Measurements from ENCODE around the gene UBA1. TPM values are rescaled to one million over a fixed set of nuclear protein-coding genes. Genes with fewer than 3 reads are reported as not detected.

The UBA1 gene
- total RNA-seq, 1 donor from 2014 or later, result 244 TPM

DNA sequence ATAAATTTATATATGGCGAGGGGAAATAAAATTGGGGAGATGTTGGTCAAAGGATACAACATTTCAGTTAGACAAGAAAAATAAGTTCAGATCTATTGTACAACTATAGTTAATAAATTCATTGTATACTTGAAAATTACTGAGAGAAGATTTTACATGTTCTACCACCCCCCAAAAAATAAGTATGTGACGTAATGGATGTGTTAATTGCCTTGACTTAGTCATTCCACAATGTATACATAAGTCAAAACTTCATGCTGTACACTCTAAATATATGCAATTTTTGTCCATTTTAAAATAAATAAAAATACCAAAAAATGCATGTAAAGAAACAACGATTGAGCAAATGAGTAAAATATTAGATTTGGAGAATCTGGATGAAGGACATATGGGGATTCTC lies 41.0 kb downstream of the UBA1 start:
- peak overlapping the region; percentile 84 for H3K4me3 ChIP-seq (ENCODE audit: insufficient read depth, low read depth, low read length)
- peaks cover 9% of the 10 kb centered on the region for H3K4me1 ChIP-seq (ENCODE audit: insufficient read depth, low read length)
- Mint-ChIP-seq H3K4me3 (ENCODE audit: unreplicated experiment) (peak overlapping the region; percentile 94), H3K4me1 (ENCODE audit: low read depth, unreplicated experiment) (peaks cover 2% of the 10 kb centered on the region), H3K27ac (ENCODE audit: unreplicated experiment) (peak overlapping the region; percentile 66), H3K9me3 (ENCODE audit: unreplicated experiment) (no peaks in the 10 kb centered on the region), H3K27me3 (ENCODE audit: low read depth, unreplicated experiment) (no peaks in the 10 kb centered on the region), H3K36me3 (ENCODE audit: low read depth, unreplicated experiment) (no peaks in the 10 kb centered on the region)
- H4K20me1 ChIP-seq (ENCODE audit: insufficient read depth, low read length), result peaks cover 15% of the 10 kb centered on the region
- peak overlapping the region; percentile 78 for H3K4me2 ChIP-seq (ENCODE audit: low read length)
- no peak overlapping the region for H2AFZ ChIP-seq (ENCODE audit: low read depth, low read length)
- H3K27ac ChIP-seq (ENCODE audit: low read depth, low read length), result peak overlapping the region; percentile 99
- H3K27me3 ChIP-seq (ENCODE audit: insufficient read depth, low read length), result no peaks in the 10 kb centered on the region
- TF ChIP-seq, protein P1, sequence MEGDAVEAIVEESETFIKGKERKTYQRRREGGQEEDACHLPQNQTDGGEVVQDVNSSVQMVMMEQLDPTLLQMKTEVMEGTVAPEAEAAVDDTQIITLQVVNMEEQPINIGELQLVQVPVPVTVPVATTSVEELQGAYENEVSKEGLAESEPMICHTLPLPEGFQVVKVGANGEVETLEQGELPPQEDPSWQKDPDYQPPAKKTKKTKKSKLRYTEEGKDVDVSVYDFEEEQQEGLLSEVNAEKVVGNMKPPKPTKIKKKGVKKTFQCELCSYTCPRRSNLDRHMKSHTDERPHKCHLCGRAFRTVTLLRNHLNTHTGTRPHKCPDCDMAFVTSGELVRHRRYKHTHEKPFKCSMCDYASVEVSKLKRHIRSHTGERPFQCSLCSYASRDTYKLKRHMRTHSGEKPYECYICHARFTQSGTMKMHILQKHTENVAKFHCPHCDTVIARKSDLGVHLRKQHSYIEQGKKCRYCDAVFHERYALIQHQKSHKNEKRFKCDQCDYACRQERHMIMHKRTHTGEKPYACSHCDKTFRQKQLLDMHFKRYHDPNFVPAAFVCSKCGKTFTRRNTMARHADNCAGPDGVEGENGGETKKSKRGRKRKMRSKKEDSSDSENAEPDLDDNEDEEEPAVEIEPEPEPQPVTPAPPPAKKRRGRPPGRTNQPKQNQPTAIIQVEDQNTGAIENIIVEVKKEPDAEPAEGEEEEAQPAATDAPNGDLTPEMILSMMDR (IDR thresholded peaks at IDR 0.05; ENCODE audit: insufficient read depth, low read depth, low read length), result no peak
- no peak for TF ChIP-seq EZH2 (IDR thresholded peaks at IDR 0.05; ENCODE audit: insufficient read depth, low read length)
- no peak for DNase-seq (ENCODE audit: low read depth)
- peak; percentile 13 for FAIRE-seq
- no peaks in the 10 kb centered on the region for H3K9me3 ChIP-seq (ENCODE audit: insufficient read depth, low read depth, low read length)
- H3K79me2 ChIP-seq (ENCODE audit: insufficient read depth, low read length), result peaks cover 58% of the 10 kb centered on the region
- peak overlapping the region; percentile 99 for H3K9ac ChIP-seq (ENCODE audit: low read length)
- peaks cover under 1% of the 10 kb centered on the region for H3K36me3 ChIP-seq (ENCODE audit: insufficient read depth, low read length)

DNA sequence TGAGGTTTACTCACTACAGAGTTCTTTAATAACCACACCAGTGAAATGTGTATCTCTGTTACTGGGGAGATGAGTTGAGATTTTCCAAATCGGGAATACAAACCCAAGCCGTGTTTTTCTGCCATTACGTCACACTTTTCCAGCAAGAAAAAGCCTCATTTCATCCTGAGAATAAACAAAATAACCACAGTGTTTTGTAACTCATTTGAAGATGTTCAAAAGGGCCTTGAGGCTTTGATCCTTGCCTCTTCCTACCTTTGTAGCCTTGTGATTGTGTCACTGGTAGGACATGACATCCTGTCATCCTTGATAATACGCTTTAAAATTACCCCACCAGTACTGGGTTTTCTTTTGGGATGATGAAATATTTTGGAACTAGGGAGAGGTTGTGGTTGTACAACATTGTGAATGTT lies 42.1 kb downstream of the UBA1 start:
- H3K4me2 ChIP-seq (ENCODE audit: low read length), result peak overlapping the region; percentile 78
- H4K20me1 ChIP-seq (ENCODE audit: insufficient read depth, low read length), result peaks cover 18% of the 10 kb centered on the region
- no peak for DNase-seq (ENCODE audit: low read depth)
- H3K4me1 ChIP-seq (ENCODE audit: insufficient read depth, low read length), result peaks cover 9% of the 10 kb centered on the region
- Mint-ChIP-seq H3K9me3 (ENCODE audit: unreplicated experiment) (no peaks in the 10 kb centered on the region), H3K4me1 (ENCODE audit: low read depth, unreplicated experiment) (peaks cover 2% of the 10 kb centered on the region), H3K27me3 (ENCODE audit: low read depth, unreplicated experiment) (no peaks in the 10 kb centered on the region), H3K4me3 (ENCODE audit: unreplicated experiment) (peak overlapping the region; percentile 31), H3K36me3 (ENCODE audit: low read depth, unreplicated experiment) (peaks cover 5% of the 10 kb centered on the region), H3K27ac (ENCODE audit: unreplicated experiment) (no peak overlapping the region)
- no peak overlapping the region for H3K9ac ChIP-seq (ENCODE audit: low read length)
- peak; percentile 23 for FAIRE-seq
- no peaks in the 10 kb centered on the region for H3K27me3 ChIP-seq (ENCODE audit: insufficient read depth, low read length)
- H3K79me2 ChIP-seq (ENCODE audit: insufficient read depth, low read length), result peaks cover 63% of the 10 kb centered on the region
- no peak overlapping the region for H2AFZ ChIP-seq (ENCODE audit: low read depth, low read length)
- no peak overlapping the region for H3K4me3 ChIP-seq (ENCODE audit: insufficient read depth, low read depth, low read length)
- no peaks in the 10 kb centered on the region for H3K9me3 ChIP-seq (ENCODE audit: insufficient read depth, low read depth, low read length)
- peaks cover 4% of the 10 kb centered on the region for H3K36me3 ChIP-seq (ENCODE audit: insufficient read depth, low read length)
- no peak for TF ChIP-seq EZH2 (IDR thresholded peaks at IDR 0.05; ENCODE audit: insufficient read depth, low read length)
- TF ChIP-seq, protein P1 (IDR thresholded peaks at IDR 0.05; ENCODE audit: insufficient read depth, low read depth, low read length), result no peak
- H3K27ac ChIP-seq (ENCODE audit: low read depth, low read length), result no peak overlapping the region

- Mint-ChIP-seq H3K27ac (ENCODE audit: unreplicated experiment) (no peak overlapping the region), H3K4me3 (ENCODE audit: unreplicated experiment) (no peak overlapping the region), H3K27me3 (ENCODE audit: low read depth, unreplicated experiment) (no peaks in the 10 kb centered on the region), H3K36me3 (ENCODE audit: low read depth, unreplicated experiment) (peaks cover 13% of the 10 kb centered on the region), H3K9me3 (ENCODE audit: unreplicated experiment) (no peaks in the 10 kb centered on the region), H3K4me1 (ENCODE audit: low read depth, unreplicated experiment) (no peaks in the 10 kb centered on the region)
- H3K79me2 ChIP-seq (ENCODE audit: insufficient read depth, low read length), result peaks cover 57% of the 10 kb centered on the region
- DNase-seq (ENCODE audit: low read depth) (no peak), FAIRE-seq (no peak)
- no peak overlapping the region for H3K4me2 ChIP-seq (ENCODE audit: low read length)
- no peak overlapping the region for H3K4me3 ChIP-seq (ENCODE audit: insufficient read depth, low read depth, low read length)
- H3K36me3 ChIP-seq (ENCODE audit: insufficient read depth, low read length), result peaks cover 5% of the 10 kb centered on the region
- no peak overlapping the region for H2AFZ ChIP-seq (ENCODE audit: low read depth, low read length)
- peaks cover 18% of the 10 kb centered on the region for H4K20me1 ChIP-seq (ENCODE audit: insufficient read depth, low read length)
- H3K9ac ChIP-seq (ENCODE audit: low read length), result no peak overlapping the region
- H3K4me1 ChIP-seq (ENCODE audit: insufficient read depth, low read length), result peaks cover 4% of the 10 kb centered on the region
- H3K9me3 ChIP-seq (ENCODE audit: insufficient read depth, low read depth, low read length), result no peaks in the 10 kb centered on the region
- TF ChIP-seq, protein P1 (IDR thresholded peaks at IDR 0.05; ENCODE audit: insufficient read depth, low read depth, low read length), result no peak
- TF ChIP-seq EZH2 (IDR thresholded peaks at IDR 0.05; ENCODE audit: insufficient read depth, low read length), result no peak
- H3K27ac ChIP-seq (ENCODE audit: low read depth, low read length), result no peak overlapping the region
- no peaks in the 10 kb centered on the region for H3K27me3 ChIP-seq (ENCODE audit: insufficient read depth, low read length)
Observed at GRCh38 chrX:47239199-47239598, 45.6 kb downstream of the UBA1 start.
